BE2C (cell line): Measurements from ENCODE around the gene RIC3.

Source experiments
- DNase-seq: peaks from one replicate; pipeline ENCODE4 v3.0.0-alpha.2; 2020
- H3K27me3 ChIP-seq: fragments of 250-450 bp; sonication (Bioruptor Pico); 2 replicates; pipeline ENCODE4 v1.5.1; 2020; ENCODE audit warnings: mild to moderate bottlenecking
- H3K36me3 ChIP-seq: fragments of 250-450 bp; sonication (Bioruptor Pico); 2 replicates; pipeline ENCODE4 v1.5.1; 2020; ENCODE audit warnings: mild to moderate bottlenecking
- H3K4me1 ChIP-seq: fragments of 250-450 bp; sonication (Bioruptor Pico); 2 replicates; pipeline ENCODE4 v1.5.1; 2020
- H3K4me3 ChIP-seq: 2 replicates; pipeline ENCODE4 v1.5.1; 2011; ENCODE audit warnings: low read depth, low read length
- H3K9me3 ChIP-seq: fragments of 250-450 bp; sonication (Bioruptor Pico); 2 replicates; pipeline ENCODE4 v1.5.1; 2020
- CTCF ChIP-seq: IDR thresholded peaks from 2 replicates; pipeline ENCODE4 v1.5.1; 2012; ENCODE audit warnings: mild to moderate bottlenecking, low read depth, low read length

RIC3 gene

GRCh38 chr11:8204025-8204424 lies 35.2 kb upstream of the RIC3 start:
- Histone ChIP-seq H3K4me3 (no peak overlapping the region), H3K9me3 (no peaks in the 10 kb centered on the region), H3K4me1 (peaks cover 6% of the 10 kb centered on the region), H3K36me3 (no peaks in the 10 kb centered on the region), H3K27me3 (no peaks in the 10 kb centered on the region)
- DNase-seq: no peak
- TF ChIP-seq CTCF: no peak

GRCh38 chr11:8203414-8203715 lies 34.5 kb upstream of the RIC3 start:
- Histone ChIP-seq H3K36me3 (no peaks in the 10 kb centered on the region), H3K9me3 (no peaks in the 10 kb centered on the region), H3K4me1 (peaks cover 6% of the 10 kb centered on the region), H3K4me3 (no peak overlapping the region), H3K27me3 (no peaks in the 10 kb centered on the region)
- DNase-seq: no peak
- no peak for TF ChIP-seq CTCF

GRCh38 chr11:8202516-8203413 lies 33.9 kb upstream of the RIC3 start:
- H3K9me3 ChIP-seq: no peaks in the 10 kb centered on the region
- no peaks in the 10 kb centered on the region for H3K27me3 ChIP-seq
- H3K4me1 ChIP-seq: peaks cover 6% of the 10 kb centered on the region
- DNase-seq: no peak
- H3K4me3 ChIP-seq: no peak overlapping the region
- no peaks in the 10 kb centered on the region for H3K36me3 ChIP-seq
- no peak for TF ChIP-seq CTCF

- no peaks in the 10 kb centered on the region for H3K27me3 ChIP-seq
- no peak for TF ChIP-seq CTCF
- no peak overlapping the region for H3K4me3 ChIP-seq
- peaks cover 8% of the 10 kb centered on the region for H3K4me1 ChIP-seq
- no peak for DNase-seq
- no peaks in the 10 kb centered on the region for H3K36me3 ChIP-seq
- H3K9me3 ChIP-seq: no peaks in the 10 kb centered on the region
Measured at GRCh38 chr11:8201644-8202365, 33.0 kb upstream of the RIC3 start.

GRCh38 chr11:8199676-8200075 lies 30.9 kb upstream of the RIC3 start:
- Histone ChIP-seq H3K27me3 (no peaks in the 10 kb centered on the region), H3K4me1 (peaks cover 4% of the 10 kb centered on the region; the same call in 1 of the 2 replicates), H3K36me3 (no peaks in the 10 kb centered on the region), H3K4me3 (no peak overlapping the region), H3K9me3 (no peaks in the 10 kb centered on the region)
- TF ChIP-seq CTCF: no peak
- no peak for DNase-seq

GRCh38 chr11:8196749-8197148 lies 27.9 kb upstream of the RIC3 start:
- no peak for DNase-seq
- H3K9me3 ChIP-seq: no peaks in the 10 kb centered on the region
- H3K36me3 ChIP-seq: no peaks in the 10 kb centered on the region
- peaks cover 8% of the 10 kb centered on the region; the same call in 1 of the 2 replicates for H3K4me1 ChIP-seq
- TF ChIP-seq CTCF: no peak
- no peak overlapping the region for H3K4me3 ChIP-seq
- H3K27me3 ChIP-seq: no peaks in the 10 kb centered on the region
